GM12872 (cell line): ENCODE data around the gene F12.

Source experiments
- CTCF ChIP-seq: IDR thresholded peaks from 3 replicates; pipeline ENCODE4 v1.5.1; 2011; ENCODE audit warnings: low read depth, mild to moderate bottlenecking, low read length, moderate library complexity; ENCODE audit not compliant: insufficient read depth

F12 gene

GRCh38 chr5:177455036-177455660 lies 45.8 kb upstream of the F12 start:
- peak; percentile 79 for TF ChIP-seq CTCF

GRCh38 chr5:177454397-177455035 lies 45.2 kb upstream of the F12 start:
- peak; percentile 80 for TF ChIP-seq CTCF

- no peak for TF ChIP-seq CTCF
These were observed 44.6 kb upstream of the F12 start for GRCh38 chr5:177453852-177454396.

- TF ChIP-seq CTCF, result 0 out of 3 replicates have a peak, but pooled peaks have one; percentile 7
These were observed 43.6 kb upstream of the F12 start for GRCh38 chr5:177452688-177453638.

GRCh38 chr5:177450667-177451424 lies 41.5 kb upstream of the F12 start:
- TF ChIP-seq CTCF, result no peak

- no peak for TF ChIP-seq CTCF
These were observed 40.0 kb upstream of the F12 start for GRCh38 chr5:177449140-177450061.
